ENCODE data around the gene HDDC3.
"Not testable (repeated sequence)": the region's sequence is repeated elsewhere in the genome, so short reads cannot be mapped to it uniquely, and the experiment has no call there.

The HDDC3 gene

GRCh38 chr15:90930861-90931574 is 1.3 kb downstream of the HDDC3 start:
- DNase-seq (ENCODE audit: low read depth in 2 of 2): no peak

GRCh38 chr15:90929246-90930019 is 2.9 kb downstream of the HDDC3 start:
- no peak for DNase-seq (ENCODE audit: low read depth in 2 of 2)

- not testable (repeated sequence) for DNase-seq (ENCODE audit: low read depth in 2 of 2)
Observed at GRCh38 chr15:90928106-90928505, 4.2 kb downstream of the HDDC3 start.

- not testable (repeated sequence) for DNase-seq (ENCODE audit: low read depth in 2 of 2)
Observed at GRCh38 chr15:90926766-90927165, 5.6 kb downstream of the HDDC3 start.

- DNase-seq (ENCODE audit: low read depth in 2 of 2): no peak
Observed at GRCh38 chr15:90924375-90924774, 8.0 kb downstream of the HDDC3 start.

GRCh38 chr15:90922712-90923322 is 9.5 kb downstream of the HDDC3 start:
- not testable (repeated sequence) for DNase-seq (ENCODE audit: low read depth in 2 of 2)

- no peak for DNase-seq (ENCODE audit: low read depth in 2 of 2)
Observed at GRCh38 chr15:90921887-90922286, 10.5 kb downstream of the HDDC3 start.

- no peak for DNase-seq (ENCODE audit: low read depth in 2 of 2)
Observed at GRCh38 chr15:90918835-90919234, 13.5 kb downstream of the HDDC3 start.

- no peak for DNase-seq (ENCODE audit: low read depth in 2 of 2)
Observed at GRCh38 chr15:90918034-90918788, 14.1 kb downstream of the HDDC3 start.

- DNase-seq (ENCODE audit: low read depth in 2 of 2): no peak
Observed at GRCh38 chr15:90917569-90917968, 14.8 kb downstream of the HDDC3 start.

GRCh38 chr15:90916461-90916860 is 15.9 kb downstream of the HDDC3 start:
- no peak for DNase-seq (ENCODE audit: low read depth in 2 of 2)

GRCh38 chr15:90915808-90916440 is 16.4 kb downstream of the HDDC3 start:
- no peak for DNase-seq (ENCODE audit: low read depth in 2 of 2)

GRCh38 chr15:90915216-90915807 is 17.0 kb downstream of the HDDC3 start:
- DNase-seq (ENCODE audit: low read depth in 2 of 2): no peak

- no peak for DNase-seq (ENCODE audit: low read depth in 2 of 2)
Observed at GRCh38 chr15:90914305-90915080, 17.9 kb downstream of the HDDC3 start.

GRCh38 chr15:90913398-90913944 is 18.9 kb downstream of the HDDC3 start:
- no peak for DNase-seq (ENCODE audit: low read depth in 2 of 2)

- DNase-seq (ENCODE audit: low read depth in 2 of 2): no peak
Observed at GRCh38 chr15:90912770-90913075, 19.6 kb downstream of the HDDC3 start.

- no peak for DNase-seq (ENCODE audit: low read depth in 2 of 2)
Observed at GRCh38 chr15:90911906-90912769, 20.2 kb downstream of the HDDC3 start.

GRCh38 chr15:90911302-90911623 is 21.1 kb downstream of the HDDC3 start:
- DNase-seq (ENCODE audit: low read depth in 2 of 2): no peak

All from activated CD8-positive, alpha-beta memory T cell treated with anti-CD3 and anti-CD28 coated beads for 4 hours (primary cell).